ENCODE measurements around the gene ANKRD20A1.
"Not testable (repeated sequence)": the region's sequence is repeated elsewhere in the genome, so short reads cannot be mapped to it uniquely, and the experiment has no call there.

Gene ANKRD20A1

GRCh38 chr9:67858871-67859270, at the start of gene ANKRD20A1:
TSS of gene ANKRD20A1 (plus strand) at chr9:67858931. CDS start at chr9:67859427, 496 bp downstream.
- DNase-seq, result peak; percentile 25

- DNase-seq, result not testable (repeated sequence)
Observed at GRCh38 chr9:67832088-67832487, 26.6 kb upstream of the ANKRD20A1 start.

All from right forelimb (tissue), 1 donor.